EH (cell line): ENCODE measurements around the gene ARHGAP40.
A peak's percentile ranks its signal among the peaks of the same experiment; 100 is the strongest.
"Not testable (repeated sequence)": the region's sequence is repeated elsewhere in the genome, so short reads cannot be mapped to it uniquely, and the experiment has no call there.

ENCODE experiments used
- DNase-seq: peaks from one replicate; pipeline ENCODE4 v3.0.0-alpha.2; 2015; ENCODE audit warnings: low read depth

The ARHGAP40 gene

GRCh38 chr20:38588303-38588702 lies 13.3 kb upstream of the ARHGAP40 start:
- DNase-seq: no peak

DNA sequence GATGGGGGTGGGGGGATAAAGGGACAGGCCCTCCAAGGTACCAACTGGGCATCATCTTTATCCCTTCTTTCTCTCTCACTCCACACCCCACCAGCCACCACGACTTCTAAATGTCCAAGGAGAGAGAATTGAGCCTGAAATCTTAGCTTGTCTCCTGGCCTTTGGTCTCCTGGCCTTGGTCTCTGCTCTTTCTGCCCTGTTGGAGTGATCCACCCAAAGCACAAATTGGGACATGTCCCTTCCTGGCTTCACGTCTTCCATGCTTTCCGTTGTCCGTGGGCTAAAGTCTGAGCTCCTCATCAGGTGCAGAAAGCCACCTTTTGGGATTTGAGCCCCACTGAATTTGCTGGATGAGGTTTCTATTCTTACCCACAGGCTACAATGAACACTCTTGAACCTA lies 12.3 kb upstream of the ARHGAP40 start:
- no peak for DNase-seq

DNA sequence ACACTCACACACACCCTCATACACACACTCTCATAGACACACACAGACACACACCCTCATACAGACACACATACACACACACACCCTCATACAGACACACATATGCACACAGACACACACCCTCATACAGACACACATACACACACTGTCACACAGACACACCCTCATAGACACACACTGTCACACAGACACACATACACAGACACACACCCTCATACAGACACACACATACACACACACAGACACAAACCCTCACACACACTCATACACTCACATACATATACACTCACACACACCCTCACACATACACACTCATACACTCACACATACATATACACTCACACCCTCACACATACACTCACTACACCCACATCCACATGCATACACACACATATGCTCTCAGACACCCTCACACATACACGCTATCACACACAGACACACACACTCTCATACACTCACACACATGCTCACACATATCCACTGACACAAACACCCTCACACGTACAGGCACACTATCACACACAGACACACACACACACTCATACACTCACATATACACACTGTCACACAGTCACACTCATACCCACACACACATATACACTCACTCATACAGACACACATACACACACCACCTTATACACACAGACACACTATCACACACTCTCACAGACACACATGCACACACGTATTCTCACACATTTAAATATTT lies 11.5 kb upstream of the ARHGAP40 start:
- DNase-seq: no peak

- DNase-seq: no peak
These were observed 10.7 kb upstream of the ARHGAP40 start for GRCh38 chr20:38590676-38591473.

GRCh38 chr20:38591474-38592410 lies 9.9 kb upstream of the ARHGAP40 start:
- no peak for DNase-seq

DNA sequence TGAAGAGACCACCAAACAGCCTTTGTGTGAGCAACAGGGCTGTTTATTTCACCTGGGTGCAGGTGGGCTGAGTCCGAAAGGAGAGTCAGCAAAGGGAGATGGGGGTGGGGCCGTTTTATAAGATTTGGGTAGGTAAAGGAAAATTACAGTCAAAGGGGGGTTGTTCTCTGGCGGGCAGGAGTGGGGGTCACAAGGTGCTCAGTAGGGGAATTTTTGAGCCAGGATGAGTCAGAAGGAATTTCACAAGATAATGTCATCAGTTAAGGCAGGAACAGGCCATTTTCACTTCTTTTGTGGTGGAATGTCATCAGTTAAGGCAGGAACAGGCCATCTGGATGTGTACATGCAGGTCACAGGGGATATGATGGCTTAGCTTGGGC lies 9.2 kb upstream of the ARHGAP40 start:
- not testable (repeated sequence) for DNase-seq

- not testable (repeated sequence) for DNase-seq
These were observed 7.3 kb upstream of the ARHGAP40 start for GRCh38 chr20:38594281-38594680.

- DNase-seq: not testable (repeated sequence)
These were observed 5.7 kb upstream of the ARHGAP40 start for GRCh38 chr20:38595886-38596285.

GRCh38 chr20:38599410-38599882 lies 2.2 kb upstream of the ARHGAP40 start:
- no peak for DNase-seq

- no peak for DNase-seq
These were observed 1.6 kb upstream of the ARHGAP40 start for GRCh38 chr20:38600057-38600456.

DNA sequence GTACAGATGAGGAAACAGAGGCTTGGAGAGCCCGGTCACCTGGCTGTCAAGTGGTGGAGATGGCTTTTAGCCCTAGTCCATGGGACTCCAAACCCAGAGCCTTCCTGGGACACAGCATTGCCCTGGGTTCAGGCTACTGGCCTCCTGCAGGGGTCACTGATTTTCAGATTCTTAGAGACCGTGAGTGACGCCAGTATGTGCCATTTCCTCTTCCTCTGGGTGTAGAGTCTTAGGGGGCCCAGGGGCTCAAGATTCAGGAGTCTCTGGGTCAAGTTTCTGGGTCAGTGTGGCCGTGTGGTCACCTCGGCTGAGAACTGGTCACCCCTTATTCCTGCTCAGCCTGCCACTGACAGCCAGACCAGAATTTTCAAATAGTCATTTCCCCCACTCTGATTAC lies 574 bp downstream of the ARHGAP40 start:
- no peak for DNase-seq

GRCh38 chr20:38603286-38603685 lies 1.7 kb downstream of the ARHGAP40 start:
- no peak for DNase-seq

GRCh38 chr20:38604873-38605303 lies 3.3 kb downstream of the ARHGAP40 start:
- peak; percentile 39 for DNase-seq

DNA sequence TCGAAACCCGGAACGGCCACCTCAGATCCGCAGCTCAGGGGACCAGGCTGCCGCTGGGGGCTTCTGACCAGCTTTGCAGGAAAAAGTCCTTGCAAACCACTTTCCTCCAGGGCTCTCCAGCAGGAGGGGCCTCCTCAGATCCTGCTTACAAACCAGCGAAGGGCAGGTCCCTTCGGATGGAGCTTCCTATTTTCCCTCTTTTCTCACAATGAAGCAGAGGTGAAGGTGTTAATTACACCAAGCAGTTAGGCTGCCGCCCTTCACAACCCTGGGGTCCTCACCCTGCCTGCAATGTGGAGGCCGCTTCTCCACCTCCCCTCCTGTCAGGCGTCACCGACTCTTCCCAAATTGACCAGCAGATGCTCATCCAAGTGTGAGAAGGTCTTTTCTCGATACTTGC lies 5.7 kb downstream of the ARHGAP40 start:
- DNase-seq: no peak

DNA sequence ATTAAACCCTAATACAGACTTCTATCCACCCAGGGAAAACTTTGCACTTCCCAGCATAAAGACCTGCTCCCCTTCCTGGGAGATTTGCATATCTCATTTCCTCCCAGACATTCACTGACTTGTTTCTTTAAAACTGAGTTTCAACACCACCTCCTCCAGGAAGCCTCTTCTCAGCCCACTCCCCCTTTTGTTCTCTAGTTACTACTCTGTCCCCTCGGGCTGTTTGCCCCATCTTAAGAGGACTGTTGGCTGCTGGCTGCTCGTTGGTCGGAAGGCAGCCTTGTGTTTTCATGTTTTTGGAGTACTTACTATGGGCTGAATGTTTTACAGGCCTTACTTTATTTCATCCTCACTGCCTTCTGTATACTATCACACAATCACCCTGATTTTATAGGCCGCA lies 6.6 kb downstream of the ARHGAP40 start:
- no peak for DNase-seq

DNA sequence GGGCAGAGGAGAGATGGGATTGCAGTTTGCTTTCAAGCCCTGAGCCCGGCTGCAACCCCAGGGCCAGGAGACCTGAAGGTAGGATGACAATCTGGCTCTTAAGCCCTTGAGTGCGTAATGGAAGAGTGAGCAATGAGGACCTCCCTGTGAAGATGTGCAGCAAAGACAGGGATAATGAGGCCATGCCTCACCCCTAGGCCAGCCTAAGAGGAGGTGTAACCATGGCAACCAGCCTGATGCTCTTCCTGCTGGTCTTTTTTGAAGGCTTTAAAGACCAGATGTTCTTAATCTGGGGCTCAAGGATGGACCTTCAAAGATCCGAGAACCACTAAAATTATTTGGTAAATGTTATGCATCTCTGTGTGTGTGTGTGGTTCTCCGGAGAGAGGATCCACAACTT lies 8.2 kb downstream of the ARHGAP40 start:
- no peak for DNase-seq

DNA sequence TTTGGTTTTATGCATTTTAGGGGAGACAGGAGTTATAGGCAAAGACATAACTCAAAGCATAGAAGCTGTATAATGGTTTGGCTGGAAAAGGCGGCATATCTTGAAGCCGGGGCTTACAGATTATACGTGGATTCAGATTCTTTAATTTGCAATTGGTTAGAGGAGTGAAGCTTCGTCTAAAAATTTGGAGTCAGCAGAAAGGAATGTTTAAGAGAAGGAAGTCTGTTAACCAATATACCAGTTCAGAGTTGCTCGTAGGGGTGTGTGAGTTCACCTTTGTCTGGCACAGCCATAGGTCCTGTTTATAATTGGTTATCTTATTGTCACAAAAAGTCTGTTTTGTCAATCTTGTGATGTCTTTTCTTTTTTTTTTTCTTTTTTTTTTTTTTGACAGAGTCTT lies 8.9 kb downstream of the ARHGAP40 start:
- DNase-seq: peak; percentile 37

GRCh38 chr20:38612751-38613515 lies 11.3 kb downstream of the ARHGAP40 start:
- DNase-seq: no peak

GRCh38 chr20:38615283-38615682 lies 13.7 kb downstream of the ARHGAP40 start:
- no peak for DNase-seq

DNA sequence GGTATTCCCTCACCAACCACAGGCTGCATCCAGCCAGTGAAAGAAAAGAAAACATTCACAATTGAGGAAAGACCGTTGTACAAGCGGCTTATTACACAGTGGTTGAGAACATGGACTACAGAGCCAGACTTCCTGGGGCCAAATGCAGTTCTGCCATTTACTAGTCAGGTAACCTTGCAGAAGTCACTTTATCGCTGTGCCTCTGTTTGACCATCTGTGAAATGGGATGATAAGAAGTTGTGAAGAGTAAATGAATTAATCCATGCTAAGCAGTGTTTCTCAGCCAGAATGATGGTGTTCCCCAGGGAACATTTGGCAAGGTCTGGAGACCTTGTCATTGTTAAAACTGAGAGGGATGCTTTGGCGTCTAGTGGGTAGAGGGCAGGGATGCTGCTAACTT lies 14.8 kb downstream of the ARHGAP40 start:
- no peak for DNase-seq

DNA sequence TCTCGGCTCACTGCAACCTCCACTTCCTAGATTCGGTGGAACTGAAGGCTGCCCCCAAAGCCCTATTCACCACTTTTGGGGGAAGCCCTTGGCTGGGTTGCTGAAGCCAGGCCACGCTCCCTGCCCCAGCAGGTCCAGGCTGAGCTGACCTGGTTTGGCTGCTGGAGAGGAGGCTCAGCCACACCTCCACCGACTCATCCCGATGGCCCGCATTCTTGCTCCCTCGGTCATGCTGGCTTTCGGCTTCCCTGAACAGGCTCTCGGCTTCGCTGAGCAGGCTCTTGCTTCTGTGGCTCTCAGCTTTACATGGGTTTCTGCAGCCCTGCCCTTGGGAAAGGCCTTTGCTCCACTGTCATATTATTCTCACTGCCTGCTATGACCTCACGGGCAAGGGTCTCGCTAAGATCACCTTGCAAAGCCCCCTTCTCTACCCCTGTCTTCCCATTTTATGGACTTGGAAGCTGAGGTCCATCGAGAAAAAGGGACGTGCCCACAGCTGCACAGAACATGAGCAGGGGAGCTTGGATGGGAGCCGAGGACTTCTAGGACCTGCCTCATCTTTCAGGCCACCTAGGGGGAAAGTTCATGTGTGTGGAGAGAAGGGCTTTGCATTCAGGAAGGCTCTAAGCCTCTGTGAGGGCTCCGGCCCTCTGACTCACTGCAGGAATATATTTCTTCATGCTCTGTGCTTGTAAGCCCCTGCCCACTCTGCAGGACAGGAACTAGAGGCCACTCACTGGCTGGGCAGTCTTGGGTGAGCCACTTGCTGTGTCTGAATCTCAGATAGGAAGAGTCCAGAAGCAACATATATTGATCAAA lies 15.6 kb downstream of the ARHGAP40 start:
- peak; percentile 53 for DNase-seq
